ENCODE data around the gene MGAT4A.

DNA sequence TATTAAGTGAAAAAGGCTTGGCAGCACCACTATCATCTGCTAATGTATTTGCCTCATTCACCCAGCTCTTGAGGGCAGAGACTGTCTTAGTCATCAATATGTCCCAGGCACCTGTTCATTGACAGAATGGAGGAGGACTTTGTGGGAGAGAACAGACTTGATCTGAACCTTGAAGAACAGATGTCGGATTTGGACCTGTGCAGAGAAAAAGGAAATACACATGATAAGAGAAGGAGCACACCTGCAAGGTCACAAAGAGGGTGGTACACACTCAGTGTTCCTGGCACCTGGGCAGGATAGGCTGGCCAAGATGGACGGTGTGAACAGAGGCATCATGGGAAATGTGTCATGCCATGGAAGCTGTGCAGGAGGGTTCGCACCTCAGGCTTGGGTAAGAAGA is 7.4 kb upstream of the MGAT4A start:
- TF ChIP-seq, protein P1, sequence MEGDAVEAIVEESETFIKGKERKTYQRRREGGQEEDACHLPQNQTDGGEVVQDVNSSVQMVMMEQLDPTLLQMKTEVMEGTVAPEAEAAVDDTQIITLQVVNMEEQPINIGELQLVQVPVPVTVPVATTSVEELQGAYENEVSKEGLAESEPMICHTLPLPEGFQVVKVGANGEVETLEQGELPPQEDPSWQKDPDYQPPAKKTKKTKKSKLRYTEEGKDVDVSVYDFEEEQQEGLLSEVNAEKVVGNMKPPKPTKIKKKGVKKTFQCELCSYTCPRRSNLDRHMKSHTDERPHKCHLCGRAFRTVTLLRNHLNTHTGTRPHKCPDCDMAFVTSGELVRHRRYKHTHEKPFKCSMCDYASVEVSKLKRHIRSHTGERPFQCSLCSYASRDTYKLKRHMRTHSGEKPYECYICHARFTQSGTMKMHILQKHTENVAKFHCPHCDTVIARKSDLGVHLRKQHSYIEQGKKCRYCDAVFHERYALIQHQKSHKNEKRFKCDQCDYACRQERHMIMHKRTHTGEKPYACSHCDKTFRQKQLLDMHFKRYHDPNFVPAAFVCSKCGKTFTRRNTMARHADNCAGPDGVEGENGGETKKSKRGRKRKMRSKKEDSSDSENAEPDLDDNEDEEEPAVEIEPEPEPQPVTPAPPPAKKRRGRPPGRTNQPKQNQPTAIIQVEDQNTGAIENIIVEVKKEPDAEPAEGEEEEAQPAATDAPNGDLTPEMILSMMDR (conservative IDR thresholded peaks at IDR 0.05; ENCODE audit: low read length) = no peak
- TF ChIP-seq EZH2phosphoT487 (IDR thresholded peaks at IDR 0.05; ENCODE audit: borderline replicate concordance, low read depth, low read length) = no peak

Data from OCI-LY7 (cell line).